Mammary epithelial cell (primary cell): ENCODE data around the gene SNAI1.

Experiments used
- CTCF ChIP-seq, 2 donors: IDR thresholded peaks in 1 of 2; conservative IDR thresholded peaks in 1 of 2; 2 replicates each; pipeline ENCODE4 v1.5.1; 2011 to 2012; ENCODE audit warnings: inconsistent platforms in 2 of 2, low read length in 2 of 2, mild to moderate bottlenecking in 2 of 2, control low read depth in 1 of 2, low read depth in 1 of 2; ENCODE audit not compliant: insufficient read depth in 1 of 2; ENCODE audit errors: extremely low read depth in 1 of 2
- EZH2 ChIP-seq: IDR thresholded peaks from 2 replicates; pipeline ENCODE4 v1.6.1; 2012; ENCODE audit warnings: low read length, inconsistent platforms, borderline replicate concordance

GRCh38 chr20:49981218-49982071 is 1.3 kb upstream of the SNAI1 start:
- no peak for TF ChIP-seq CTCF (conservative IDR thresholded peaks at IDR 0.05 in 1 of 2, IDR thresholded peaks at IDR 0.05 in 1 of 2; ENCODE audit: extremely low read depth in 1 of 2, insufficient read depth in 1 of 2, low read depth in 1 of 2, low read length in 2 of 2)
- no peak for TF ChIP-seq EZH2
